ENCODE measurements around the gene ARPC5.
"Not testable (repeated sequence)": the region's sequence is repeated elsewhere in the genome, so short reads cannot be mapped to it uniquely, and the experiment has no call there.

The ARPC5 gene

GRCh38 chr1:183645531-183645930, 9.9 kb upstream of the ARPC5 start:
- no peak for DNase-seq

GRCh38 chr1:183642166-183642565, 6.6 kb upstream of the ARPC5 start:
- DNase-seq, result no peak

GRCh38 chr1:183640193-183640592, 4.6 kb upstream of the ARPC5 start:
- DNase-seq, result no peak

- no peak for DNase-seq
Measured at GRCh38 chr1:183638649-183639387, 3.2 kb upstream of the ARPC5 start.

GRCh38 chr1:183636783-183637182, 1.2 kb upstream of the ARPC5 start:
- peak; percentile 18 for DNase-seq

- DNase-seq, result no peak
Measured at GRCh38 chr1:183636334-183636682, 725 bp upstream of the ARPC5 start.

- peak; percentile 13 for DNase-seq
Measured at GRCh38 chr1:183635099-183635605, 431 bp downstream of the ARPC5 start.

- DNase-seq, result no peak
Measured at GRCh38 chr1:183634429-183635065, 1.0 kb downstream of the ARPC5 start.

- peak; percentile 54 for DNase-seq
Measured at GRCh38 chr1:183633676-183634343, 1.8 kb downstream of the ARPC5 start.

- DNase-seq, result no peak
Measured at GRCh38 chr1:183632964-183633363, 2.6 kb downstream of the ARPC5 start.

- DNase-seq, result no peak
Measured at GRCh38 chr1:183632114-183632513, 3.5 kb downstream of the ARPC5 start.

- no peak for DNase-seq
Measured at GRCh38 chr1:183630748-183631147, 4.8 kb downstream of the ARPC5 start.

- no peak for DNase-seq
Measured at GRCh38 chr1:183628537-183628936, 7.0 kb downstream of the ARPC5 start.

- DNase-seq, result not testable (repeated sequence)
Measured at GRCh38 chr1:183626236-183626635, 9.3 kb downstream of the ARPC5 start.

GRCh38 chr1:183622884-183623785, 12.4 kb downstream of the ARPC5 start:
- peak; percentile 45 for DNase-seq

- DNase-seq, result no peak
Measured at GRCh38 chr1:183622013-183622412, 13.6 kb downstream of the ARPC5 start.

GRCh38 chr1:183620311-183620710, 15.3 kb downstream of the ARPC5 start:
- DNase-seq, result no peak

GRCh38 chr1:183619781-183620180, 15.8 kb downstream of the ARPC5 start:
- DNase-seq, result no peak

- not testable (repeated sequence) for DNase-seq
Measured at GRCh38 chr1:183618202-183618601, 17.4 kb downstream of the ARPC5 start.

- not testable (repeated sequence) for DNase-seq
Measured at GRCh38 chr1:183612975-183613374, 22.6 kb downstream of the ARPC5 start.

GRCh38 chr1:183612407-183612806, 23.2 kb downstream of the ARPC5 start:
- no peak for DNase-seq

- DNase-seq, result no peak
Measured at GRCh38 chr1:183611021-183611420, 24.6 kb downstream of the ARPC5 start.
